ENCODE measurements around the gene PYGO1.
"Not testable (repeated sequence)": the region's sequence is repeated elsewhere in the genome, so short reads cannot be mapped to it uniquely, and the experiment has no call there.

The PYGO1 gene

GRCh38 chr15:55564347-55565145 is 23.6 kb downstream of the PYGO1 start:
- DNase-seq (ENCODE audit: low read depth in 2 of 2) = no peak

- DNase-seq (ENCODE audit: low read depth in 2 of 2) = no peak
These were observed 25.5 kb downstream of the PYGO1 start for GRCh38 chr15:55562601-55563000.

GRCh38 chr15:55555089-55555488 is 33.1 kb downstream of the PYGO1 start:
- DNase-seq (ENCODE audit: low read depth in 2 of 2) = no peak

GRCh38 chr15:55552926-55553325 is 35.2 kb downstream of the PYGO1 start:
- DNase-seq (ENCODE audit: low read depth in 2 of 2) = no peak

GRCh38 chr15:55552451-55552850 is 35.7 kb downstream of the PYGO1 start:
- DNase-seq (ENCODE audit: low read depth in 2 of 2) = no peak

- no peak for DNase-seq (ENCODE audit: low read depth in 2 of 2)
These were observed 38.8 kb downstream of the PYGO1 start for GRCh38 chr15:55549305-55549704.

- no peak for DNase-seq (ENCODE audit: low read depth in 2 of 2)
These were observed 41.4 kb downstream of the PYGO1 start for GRCh38 chr15:55546718-55547117.

GRCh38 chr15:55535436-55535835 is 52.7 kb downstream of the PYGO1 start:
- DNase-seq (ENCODE audit: low read depth in 2 of 2) = no peak

- no peak for DNase-seq (ENCODE audit: low read depth in 2 of 2)
These were observed 55.2 kb downstream of the PYGO1 start for GRCh38 chr15:55532944-55533343.

- DNase-seq (ENCODE audit: low read depth in 2 of 2) = no peak
These were observed 57.3 kb downstream of the PYGO1 start for GRCh38 chr15:55530861-55531313.

GRCh38 chr15:55528812-55529211 is 59.3 kb downstream of the PYGO1 start:
- DNase-seq (ENCODE audit: low read depth in 2 of 2) = no peak

GRCh38 chr15:55527150-55527549 is 61.0 kb downstream of the PYGO1 start:
- no peak for DNase-seq (ENCODE audit: low read depth in 2 of 2)

GRCh38 chr15:55526559-55527036 is 61.5 kb downstream of the PYGO1 start:
- no peak for DNase-seq (ENCODE audit: low read depth in 2 of 2)

- no peak for DNase-seq (ENCODE audit: low read depth in 2 of 2)
These were observed 65.2 kb downstream of the PYGO1 start for GRCh38 chr15:55522742-55523450.

GRCh38 chr15:55518641-55519040 is 69.5 kb downstream of the PYGO1 start:
- DNase-seq (ENCODE audit: low read depth in 2 of 2) = no peak

GRCh38 chr15:55518009-55518408 is 70.1 kb downstream of the PYGO1 start:
- no peak for DNase-seq (ENCODE audit: low read depth in 2 of 2)

- no peak for DNase-seq (ENCODE audit: low read depth in 2 of 2)
These were observed 72.0 kb downstream of the PYGO1 start for GRCh38 chr15:55515991-55516776.

GRCh38 chr15:55515491-55515890 is 72.7 kb downstream of the PYGO1 start:
- no peak for DNase-seq (ENCODE audit: low read depth in 2 of 2)

- DNase-seq (ENCODE audit: low read depth in 2 of 2) = no peak
These were observed 73.7 kb downstream of the PYGO1 start for GRCh38 chr15:55514414-55514850.

GRCh38 chr15:55513621-55514413 is 74.3 kb downstream of the PYGO1 start:
- DNase-seq (ENCODE audit: low read depth in 2 of 2) = not testable (repeated sequence)

GRCh38 chr15:55513152-55513551 is 75.0 kb downstream of the PYGO1 start:
- no peak for DNase-seq (ENCODE audit: low read depth in 2 of 2)

All from stimulated activated CD4-positive, alpha-beta T cell treated with anti-CD3 and anti-CD28 coated beads, Interleukin-1b, Interleukin-23, amount 100 ng/mL, for 1 hour (primary cell).